Fibroblast of pulmonary artery (primary cell): ENCODE results near the gene ARHGAP23.

Source experiments
- DNase-seq: peaks from one replicate; pipeline ENCODE4 v3.0.0-alpha.2; 2010; ENCODE audit warnings: low read depth
- H3K4me3 ChIP-seq: replicated peaks from 2 replicates; pipeline ENCODE4 v1.5.1; 2011; ENCODE audit warnings: low read depth, mild to moderate bottlenecking, control low read depth, low read length, moderate library complexity
- TF ChIP-seq, protein P1 (sequence below): IDR thresholded peaks from 2 replicates; pipeline ENCODE4 v1.5.1; 2011; ENCODE audit warnings: mild to moderate bottlenecking, control low read depth, low read length, inconsistent platforms; ENCODE audit errors: missing control alignments

ARHGAP23 gene

DNA sequence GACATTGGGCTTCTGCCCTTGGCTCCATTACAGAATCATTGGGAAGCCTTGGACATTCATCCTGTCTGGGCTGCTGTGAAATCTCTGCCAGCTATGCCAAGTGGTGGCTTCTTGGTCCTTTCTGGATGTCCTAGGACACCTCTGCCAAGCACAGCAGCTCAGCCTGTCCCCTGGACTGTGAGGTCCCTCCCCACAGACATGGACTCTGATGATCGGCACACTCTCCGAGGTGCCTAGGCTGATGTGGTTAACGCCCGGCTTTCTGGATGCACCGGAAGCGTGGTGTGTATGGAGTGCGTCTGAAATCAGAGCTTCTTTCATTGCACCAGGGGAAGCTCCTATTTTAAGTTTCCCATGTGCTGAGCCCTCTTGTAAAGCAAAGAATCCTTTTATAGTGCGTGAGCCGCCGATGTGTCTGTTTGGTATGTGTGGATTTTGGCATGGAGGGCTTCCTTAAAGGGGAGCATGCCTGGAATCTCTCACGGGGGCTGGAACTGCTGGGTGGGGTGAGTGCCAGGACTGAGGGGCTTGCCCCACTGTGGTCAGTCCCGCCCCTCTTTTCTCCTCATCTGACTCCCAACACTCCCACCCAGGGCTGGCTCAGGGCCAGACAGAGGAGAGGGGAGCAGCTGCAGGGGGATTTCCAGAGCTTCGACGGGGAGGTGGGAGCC lies 7.0 kb upstream of the ARHGAP23 start:
- peak; percentile 70 for DNase-seq
- TF ChIP-seq, protein P1, sequence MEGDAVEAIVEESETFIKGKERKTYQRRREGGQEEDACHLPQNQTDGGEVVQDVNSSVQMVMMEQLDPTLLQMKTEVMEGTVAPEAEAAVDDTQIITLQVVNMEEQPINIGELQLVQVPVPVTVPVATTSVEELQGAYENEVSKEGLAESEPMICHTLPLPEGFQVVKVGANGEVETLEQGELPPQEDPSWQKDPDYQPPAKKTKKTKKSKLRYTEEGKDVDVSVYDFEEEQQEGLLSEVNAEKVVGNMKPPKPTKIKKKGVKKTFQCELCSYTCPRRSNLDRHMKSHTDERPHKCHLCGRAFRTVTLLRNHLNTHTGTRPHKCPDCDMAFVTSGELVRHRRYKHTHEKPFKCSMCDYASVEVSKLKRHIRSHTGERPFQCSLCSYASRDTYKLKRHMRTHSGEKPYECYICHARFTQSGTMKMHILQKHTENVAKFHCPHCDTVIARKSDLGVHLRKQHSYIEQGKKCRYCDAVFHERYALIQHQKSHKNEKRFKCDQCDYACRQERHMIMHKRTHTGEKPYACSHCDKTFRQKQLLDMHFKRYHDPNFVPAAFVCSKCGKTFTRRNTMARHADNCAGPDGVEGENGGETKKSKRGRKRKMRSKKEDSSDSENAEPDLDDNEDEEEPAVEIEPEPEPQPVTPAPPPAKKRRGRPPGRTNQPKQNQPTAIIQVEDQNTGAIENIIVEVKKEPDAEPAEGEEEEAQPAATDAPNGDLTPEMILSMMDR: no peak
- H3K4me3 ChIP-seq: no peak overlapping the region

DNA sequence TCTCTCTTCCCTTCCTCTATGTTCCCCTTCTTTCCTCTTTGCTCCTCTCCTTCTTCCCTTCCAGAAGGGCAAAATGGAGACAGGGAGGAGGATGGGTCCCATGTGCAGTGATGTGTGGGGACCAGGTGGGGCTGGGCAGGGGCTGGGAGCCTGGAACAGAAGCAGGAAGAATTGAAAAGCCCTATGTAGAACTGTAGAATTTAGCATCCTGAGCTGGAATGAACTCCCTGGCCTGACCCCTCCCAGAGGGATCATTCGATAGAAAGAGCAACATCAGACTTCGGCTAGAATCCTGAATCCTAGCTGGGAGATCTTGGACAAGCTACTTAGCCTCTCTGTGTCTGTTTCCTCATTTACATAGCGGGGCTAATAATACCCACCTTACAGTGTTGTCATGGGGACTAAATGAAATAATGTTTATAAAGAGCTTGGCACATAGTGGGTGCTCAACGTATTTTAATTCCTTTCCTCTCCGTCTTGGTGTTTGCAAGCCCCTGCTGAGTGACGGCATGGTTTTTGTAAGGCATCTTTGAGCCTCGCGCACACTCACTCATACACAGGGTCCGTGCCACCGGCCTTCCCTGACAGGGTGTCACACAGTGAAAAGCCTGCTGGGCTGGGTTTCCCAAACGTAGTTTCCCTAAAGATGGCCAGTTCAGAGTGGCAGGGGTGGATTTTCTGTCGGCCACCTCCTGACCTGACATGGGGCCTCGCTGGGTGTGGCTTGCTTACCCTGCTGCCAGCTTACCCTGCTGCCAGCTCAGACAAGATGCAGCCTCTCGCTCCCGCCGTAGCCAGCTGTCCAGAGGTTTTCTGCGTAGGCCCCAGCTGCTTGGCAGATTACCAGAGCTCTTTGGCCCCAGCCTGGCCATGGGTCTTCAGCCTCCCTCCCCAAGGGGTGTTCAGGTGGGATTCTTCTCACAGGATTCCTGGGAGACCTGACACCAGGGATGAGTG lies 6.1 kb upstream of the ARHGAP23 start:
- TF ChIP-seq, protein P1: no peak
- H3K4me3 ChIP-seq: no peak overlapping the region
- DNase-seq: no peak

DNA sequence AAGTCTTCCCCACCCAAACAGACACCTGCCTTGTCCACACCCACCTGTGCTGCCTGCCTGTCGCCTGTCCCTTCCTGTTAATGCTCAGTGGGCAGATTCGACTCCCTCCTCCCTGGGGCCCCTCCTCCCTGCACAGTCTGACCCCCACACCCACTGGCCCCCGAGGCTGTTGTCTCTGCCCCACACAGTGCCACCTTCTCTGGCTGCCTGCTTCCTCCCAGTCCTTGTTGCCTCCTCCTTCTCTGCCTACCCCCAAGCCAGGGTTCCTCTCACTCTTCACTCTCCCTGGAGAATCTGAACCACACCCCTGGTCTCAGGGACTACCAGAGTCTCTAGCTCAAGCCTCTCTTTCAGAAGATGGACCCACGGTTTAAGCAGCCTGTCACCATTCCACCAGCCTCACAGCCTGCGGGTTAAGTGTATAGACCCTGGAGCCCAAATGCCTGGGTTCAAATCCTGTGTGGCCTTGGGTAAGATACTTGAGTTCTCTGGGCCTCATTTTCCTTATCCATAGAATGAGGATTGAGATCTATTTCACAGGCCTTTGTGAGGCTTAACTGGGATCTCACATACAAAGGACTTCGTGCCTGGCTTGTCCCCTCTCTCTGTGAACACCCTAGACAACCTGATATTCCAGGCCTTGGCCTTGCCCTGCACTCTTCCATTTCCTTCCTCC lies 3.8 kb upstream of the ARHGAP23 start:
- TF ChIP-seq, protein P1: no peak

GRCh38 chr17:38425031-38425430 lies 3.2 kb upstream of the ARHGAP23 start:
- no peak overlapping the region for H3K4me3 ChIP-seq
- DNase-seq: no peak
- TF ChIP-seq, protein P1: no peak

More for the DNA sequence above, 3.8 kb upstream of the ARHGAP23 start:
- DNase-seq: no peak
- H3K4me3 ChIP-seq: no peak overlapping the region

DNA sequence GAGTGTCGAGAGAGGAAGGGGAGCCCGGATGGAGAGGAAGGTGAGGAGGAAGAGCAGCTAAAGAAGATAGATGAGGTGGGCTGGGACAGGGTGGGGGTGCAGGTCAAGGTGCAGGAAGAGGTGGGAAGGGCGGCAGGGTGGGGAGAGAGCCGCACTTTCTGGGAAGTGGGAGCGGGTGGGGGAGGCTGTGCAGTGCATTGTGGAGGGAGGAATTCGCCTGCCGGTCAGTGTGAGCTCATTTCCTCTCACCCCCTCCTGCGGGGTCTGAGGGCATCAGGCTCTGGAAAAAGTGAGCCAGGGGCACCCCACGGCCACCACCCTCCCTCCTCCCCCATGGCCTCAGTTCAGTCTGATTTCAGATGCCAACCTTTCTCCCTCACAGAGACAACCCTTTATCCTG lies 2.5 kb upstream of the ARHGAP23 start:
- no peak overlapping the region for H3K4me3 ChIP-seq
- TF ChIP-seq, protein P1: no peak
- DNase-seq: peak; percentile 52

GRCh38 chr17:38426441-38426840 lies 1.8 kb upstream of the ARHGAP23 start:
- H3K4me3 ChIP-seq: no peak overlapping the region

More at GRCh38 chr17:38426441-38426840, 1.8 kb upstream of the ARHGAP23 start:
- TF ChIP-seq, protein P1: no peak
- DNase-seq: no peak
